Eye (tissue), 1 donor: ENCODE data around the gene LANCL2.

Source experiments
- DNase-seq: peaks from one replicate; pipeline ENCODE4 v3.0.0-alpha.2; 2015

Gene LANCL2

DNA sequence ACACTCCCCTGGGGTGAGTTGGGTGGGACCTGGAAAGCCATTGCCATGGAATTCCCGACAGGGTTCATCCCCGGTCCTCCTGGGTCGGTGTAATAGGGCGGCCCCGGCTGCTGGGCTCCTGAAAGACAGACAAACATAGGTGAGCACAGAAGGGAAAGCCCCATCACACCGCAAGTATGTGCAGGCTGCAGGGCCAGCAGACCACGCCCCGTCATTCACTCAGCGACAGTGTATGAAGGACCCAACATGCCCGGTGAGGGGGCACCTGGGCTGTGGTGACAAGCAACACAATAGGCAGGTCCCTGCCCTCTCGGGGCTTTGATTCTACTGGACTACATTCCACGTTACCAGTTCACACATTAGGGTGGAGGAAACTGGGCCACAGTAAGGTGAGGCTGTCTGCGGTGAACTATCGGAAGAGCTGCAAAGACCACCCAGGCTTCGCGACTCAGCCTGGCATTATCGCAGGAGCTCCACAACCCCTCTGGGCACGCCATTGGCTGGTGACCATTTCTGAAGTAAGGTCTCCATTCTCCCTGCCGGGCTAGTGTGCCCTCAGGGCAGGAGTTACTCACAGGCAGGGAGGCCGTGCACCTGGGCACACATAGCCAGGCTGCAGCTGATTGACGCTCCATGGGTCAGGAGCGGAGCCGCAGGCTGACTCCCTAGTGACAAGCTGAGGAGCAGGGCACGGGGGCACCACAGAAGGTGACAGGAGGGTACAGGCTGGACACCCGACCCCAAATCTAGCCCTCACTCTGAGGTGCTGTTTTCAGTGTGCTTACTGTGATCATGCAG, 108.0 kb downstream of the LANCL2 start:
- no peak for DNase-seq

DNA sequence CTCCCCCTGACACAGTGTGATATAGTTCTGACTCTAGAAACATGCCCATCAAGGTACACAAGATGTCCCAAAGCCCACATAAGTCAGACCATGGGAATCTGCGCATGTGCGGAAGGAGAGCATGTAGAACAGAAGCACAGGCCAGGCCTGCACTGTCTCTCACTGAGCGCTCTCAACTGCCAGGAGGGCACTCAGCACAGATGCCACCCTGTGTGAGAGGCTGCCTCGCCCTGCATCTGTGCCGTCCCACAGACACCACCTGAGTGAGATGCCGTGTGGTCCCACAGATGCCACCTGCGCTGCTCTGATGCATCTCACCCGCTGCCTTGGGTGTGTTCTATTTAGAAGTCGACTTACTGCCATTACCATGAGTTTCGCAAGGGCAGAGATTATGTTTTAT, 108.8 kb downstream of the LANCL2 start:
- no peak for DNase-seq

DNA sequence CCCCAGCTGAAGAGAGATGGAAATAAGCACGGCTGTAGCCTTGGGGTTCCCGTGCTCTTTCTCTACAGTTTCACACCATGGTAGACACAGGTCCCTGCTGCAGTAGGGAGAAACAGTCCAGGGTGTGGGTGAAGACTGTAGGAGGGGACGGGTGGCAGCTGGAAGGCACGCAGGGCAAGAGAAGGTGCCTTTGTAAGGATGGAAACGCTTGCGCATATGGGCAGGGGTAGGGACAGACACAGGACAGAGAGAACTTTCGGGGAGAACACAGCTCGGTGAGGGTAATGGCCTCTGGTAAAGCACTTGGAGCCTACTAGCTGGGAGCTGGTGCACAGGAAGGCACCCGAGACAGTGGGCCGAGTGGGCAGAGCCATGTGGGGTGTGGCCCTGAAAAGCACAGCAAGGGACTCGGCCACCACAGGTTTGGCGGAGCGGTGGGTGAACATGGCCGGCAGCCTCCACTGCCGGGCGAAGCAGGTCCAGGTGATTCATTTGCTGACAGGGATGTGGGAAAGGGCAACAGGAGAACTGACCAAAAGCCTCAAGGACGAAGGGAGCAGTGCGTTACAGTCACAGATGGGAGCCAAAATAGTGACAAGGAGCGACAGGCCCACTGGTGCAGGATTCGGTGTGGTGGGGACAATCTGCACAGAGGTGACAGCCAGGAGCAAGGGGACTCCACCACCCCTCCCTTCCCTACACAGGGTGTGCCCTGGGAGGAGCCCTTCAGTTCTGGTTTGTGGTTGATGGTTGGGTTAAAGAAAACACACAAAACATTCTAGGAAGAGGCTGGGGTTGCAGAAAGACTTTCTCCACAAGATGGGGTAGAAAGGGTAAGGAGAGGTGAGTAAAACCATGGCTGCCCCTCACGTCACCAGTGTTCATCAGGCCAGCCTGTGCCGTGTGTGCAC, 110.1 kb downstream of the LANCL2 start:
- no peak for DNase-seq

DNA sequence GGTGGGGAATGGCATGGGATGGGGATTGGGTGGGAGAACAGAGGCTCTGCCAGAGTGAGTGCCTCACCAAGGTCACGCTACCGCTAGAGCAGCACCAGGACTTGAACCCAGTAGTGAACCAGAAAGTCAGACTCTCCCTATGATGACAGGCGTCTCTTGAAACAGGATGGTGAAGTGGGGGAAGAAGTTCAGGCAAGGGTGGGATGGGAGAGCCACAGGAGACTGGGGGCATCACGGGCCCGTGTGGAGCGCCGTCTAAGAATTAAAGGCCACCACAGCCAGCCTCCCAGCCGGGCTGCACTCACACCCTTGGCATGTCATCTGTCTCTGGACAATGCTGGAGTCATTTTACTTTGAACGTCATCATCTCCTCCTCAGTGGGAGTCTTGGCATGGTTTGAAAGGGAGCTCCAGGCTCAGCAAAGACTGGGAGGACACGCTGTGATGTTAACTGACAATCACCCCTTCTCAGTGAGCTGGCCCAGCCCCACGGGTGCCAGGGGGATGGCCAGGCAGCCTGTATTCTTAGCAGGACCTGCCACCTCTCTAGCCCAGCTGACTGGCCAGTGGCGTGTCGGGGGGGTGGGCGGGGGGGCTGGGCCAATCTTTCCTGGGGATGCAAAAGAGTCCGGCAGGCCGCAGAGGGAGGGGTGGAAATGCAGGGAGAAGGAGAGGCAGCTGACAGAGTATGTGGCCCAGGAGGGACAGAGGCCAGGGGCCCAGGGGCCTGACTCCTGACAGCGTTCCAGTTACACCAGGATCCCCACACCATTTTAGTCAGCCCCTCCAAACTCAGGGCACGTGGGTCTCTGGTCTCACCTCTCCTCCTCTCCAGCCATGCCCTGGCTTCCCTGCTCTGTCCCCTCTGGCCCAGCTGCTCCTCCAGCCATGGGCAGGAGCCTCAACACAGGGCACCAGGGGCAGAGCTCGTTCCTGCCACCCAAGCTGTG, 111.0 kb downstream of the LANCL2 start:
- DNase-seq = no peak

DNA sequence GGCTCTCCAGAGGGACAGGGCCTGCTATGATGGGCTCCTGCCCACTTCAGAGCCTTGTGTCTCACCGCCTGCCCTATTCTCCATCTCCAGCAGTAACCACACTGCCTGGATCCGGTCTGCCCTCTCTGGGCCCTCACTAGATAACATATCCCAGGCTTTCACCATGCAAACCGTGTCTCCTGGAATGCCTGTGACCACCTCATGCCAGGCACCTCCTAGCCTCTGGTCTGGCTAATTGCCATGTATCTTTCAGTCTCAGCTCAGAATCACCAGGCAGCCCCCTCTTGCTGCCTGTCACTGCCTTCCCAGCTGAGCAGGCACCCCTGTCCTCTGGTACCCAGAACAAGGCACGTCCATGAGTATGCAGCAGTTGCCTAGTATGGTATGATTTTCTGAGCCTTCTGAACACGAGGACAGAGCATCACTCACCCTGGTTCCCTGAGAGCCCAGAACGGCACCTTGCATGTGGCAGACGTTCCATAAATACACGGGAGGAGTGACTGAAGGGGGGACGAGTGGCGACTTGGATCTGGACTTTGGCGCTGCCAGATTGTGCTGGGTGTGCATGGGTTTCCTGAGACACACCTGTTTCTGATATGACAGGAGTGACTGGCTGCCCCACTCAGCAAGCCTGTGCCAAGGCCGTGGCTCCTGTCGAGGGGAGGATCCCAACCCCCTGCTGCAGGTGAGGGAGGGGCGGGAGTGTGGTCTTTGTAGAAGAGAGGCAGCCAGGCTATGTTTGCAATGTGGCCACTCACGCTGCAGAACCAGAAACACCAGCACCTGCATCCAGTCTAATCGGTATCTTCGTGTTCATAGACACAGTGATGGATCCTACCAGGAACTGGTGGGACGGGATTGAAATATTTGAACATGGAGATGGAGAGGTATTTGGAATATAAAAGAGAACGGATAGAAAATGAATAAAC, 112.0 kb downstream of the LANCL2 start:
- no peak for DNase-seq

DNA sequence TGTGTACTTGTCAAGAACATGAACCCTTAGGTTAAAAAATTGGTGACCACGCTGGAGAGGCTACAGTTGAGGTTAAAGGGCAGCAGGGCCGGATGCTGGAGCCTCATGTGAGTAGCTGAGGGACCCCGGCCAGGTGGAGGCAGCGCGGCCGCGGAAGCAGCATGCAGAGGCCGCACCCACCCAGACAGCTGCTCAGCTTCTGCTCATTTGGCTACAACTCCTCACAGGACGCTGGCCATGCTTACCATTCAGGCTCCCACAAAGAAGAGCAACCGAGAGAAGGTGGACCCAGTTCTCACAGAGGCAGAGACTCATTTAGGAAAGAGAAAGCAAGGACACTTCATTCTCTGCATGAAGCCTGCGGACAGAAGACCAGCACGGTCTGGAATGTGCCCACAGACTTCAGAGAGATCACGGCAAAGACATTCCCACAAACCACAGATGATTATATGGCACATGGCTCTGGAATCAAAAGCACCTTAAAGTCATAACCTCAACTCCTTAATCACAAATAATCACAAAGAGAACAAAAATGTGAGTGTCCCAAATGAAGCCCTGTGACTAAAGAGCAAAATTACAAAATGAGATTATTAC, 112.7 kb downstream of the LANCL2 start:
- no peak for DNase-seq

DNA sequence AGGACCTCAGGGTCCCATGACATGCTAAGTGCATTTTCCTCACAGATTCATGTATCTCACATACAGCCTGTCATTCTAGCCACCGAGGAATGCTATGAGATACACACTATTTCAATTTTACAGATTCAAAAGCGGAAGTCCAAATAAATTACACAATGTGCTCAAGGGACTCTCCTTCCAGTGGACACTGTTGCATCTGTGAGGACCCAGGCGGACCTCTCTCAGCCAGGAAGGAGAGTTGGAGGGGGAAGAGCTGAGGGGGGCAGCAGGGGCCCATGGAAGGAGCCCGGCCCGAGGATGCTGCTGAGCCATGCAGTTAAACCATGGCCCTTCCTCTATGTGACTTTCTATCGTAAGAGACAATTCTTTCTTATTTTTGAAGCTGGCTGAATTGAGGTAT, 113.6 kb downstream of the LANCL2 start:
- no peak for DNase-seq

DNA sequence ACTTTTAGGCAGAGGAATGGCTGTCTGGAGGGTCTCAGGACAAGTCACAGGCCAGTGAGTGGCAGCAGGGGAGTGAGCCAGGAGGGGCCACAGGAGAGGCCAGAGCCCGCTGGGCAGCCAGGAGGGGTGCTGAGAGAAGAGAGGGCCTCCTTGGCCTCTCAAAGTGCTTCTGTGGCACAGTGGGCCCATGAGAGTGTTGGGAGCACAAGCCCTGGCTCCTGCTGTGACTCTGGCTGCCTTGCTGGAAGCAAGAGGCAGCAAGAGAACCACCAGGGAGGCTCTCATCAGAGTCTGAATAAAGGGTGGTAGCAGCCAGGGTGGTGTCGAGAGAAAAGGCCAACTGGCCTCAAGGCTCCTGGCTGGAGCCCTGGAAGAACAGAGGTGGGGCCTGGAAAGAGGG, 116.0 kb downstream of the LANCL2 start:
- no peak for DNase-seq

DNA sequence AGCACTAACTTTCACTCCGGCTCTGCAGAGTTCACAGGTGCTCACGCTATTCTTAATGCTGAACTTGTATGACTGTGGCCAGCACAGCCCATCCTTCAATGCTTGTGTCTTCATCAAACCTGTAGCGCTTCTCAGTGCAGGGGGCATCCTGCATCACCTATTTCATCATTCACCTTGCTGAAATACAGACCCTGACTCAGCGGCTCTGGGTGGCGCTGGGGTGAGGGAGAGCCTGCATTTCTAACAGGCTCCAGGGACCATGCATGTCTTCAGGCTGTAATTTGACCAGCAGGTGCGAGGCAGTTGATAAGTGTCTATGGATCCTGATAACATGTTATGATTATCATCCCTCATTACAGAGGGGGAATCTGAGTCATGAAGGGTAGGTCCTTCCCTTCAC, 117.9 kb downstream of the LANCL2 start:
- DNase-seq = no peak
